Measurements from ENCODE around the gene TTC23. TPM values are rescaled to one million over a fixed set of nuclear protein-coding genes. Genes with fewer than 3 reads are reported as not detected.
"Not testable (repeated sequence)": the region's sequence is repeated elsewhere in the genome, so short reads cannot be mapped to it uniquely, and the experiment has no call there.

Gene TTC23
- total RNA-seq, 1 experiment from 2014 or later = 43.1 TPM

DNA sequence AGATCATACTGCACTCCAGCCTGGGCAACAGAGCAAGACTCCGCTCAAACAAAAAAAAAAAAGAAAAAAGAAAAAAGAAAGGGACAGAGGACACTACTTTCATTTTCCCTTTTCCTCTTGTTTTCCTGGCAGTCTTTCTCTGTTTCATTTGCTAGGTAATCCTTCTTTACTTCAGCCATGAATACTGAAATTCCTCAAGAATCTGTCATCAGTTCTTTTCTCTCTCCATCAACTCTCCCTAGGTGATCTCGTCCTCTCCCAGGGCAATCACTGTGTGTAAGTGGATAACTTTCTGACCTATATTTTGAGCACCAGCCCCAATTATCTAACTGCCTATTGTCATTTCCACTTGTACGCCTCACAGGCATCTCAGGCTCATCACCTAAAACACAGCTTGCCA lies 51.5 kb downstream of the TTC23 start:
- no peaks in the 10 kb centered on the region for H3K9me3 ChIP-seq (replicated peaks)
- peaks cover 24% of the 10 kb centered on the region for H3K36me3 ChIP-seq
- no peak overlapping the region for H3K4me3 ChIP-seq
- H3K4me1 ChIP-seq = no peaks in the 10 kb centered on the region
- no peak for DNase-seq
- no peaks in the 10 kb centered on the region for H3K27me3 ChIP-seq
- no peak overlapping the region for H3K27ac ChIP-seq

DNA sequence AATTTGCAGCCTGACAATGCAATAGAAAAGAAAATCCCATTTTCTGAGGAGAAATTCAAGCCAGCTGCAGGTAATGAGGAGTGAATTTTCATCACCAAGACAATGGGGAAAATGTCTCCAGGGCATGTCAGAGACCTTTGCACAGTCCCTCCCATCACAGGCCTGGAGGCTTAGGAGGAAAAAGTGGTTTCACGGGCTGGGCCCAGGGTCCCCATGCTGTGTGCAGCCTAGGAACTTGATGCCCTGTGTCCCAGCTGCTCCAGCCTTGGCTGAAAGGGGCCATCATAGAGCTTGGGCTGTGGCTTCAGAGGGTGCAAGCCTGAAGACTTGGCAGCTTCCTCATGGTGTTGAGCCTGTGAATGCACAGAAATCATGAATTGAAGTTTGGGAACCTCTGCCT lies 57.2 kb downstream of the TTC23 start:
- H3K36me3 ChIP-seq = peaks cover 33% of the 10 kb centered on the region
- not testable (repeated sequence) for H3K9me3 ChIP-seq (replicated peaks); H3K4me3 ChIP-seq; DNase-seq; H3K4me1 ChIP-seq; H3K27me3 ChIP-seq; H3K27ac ChIP-seq

DNA sequence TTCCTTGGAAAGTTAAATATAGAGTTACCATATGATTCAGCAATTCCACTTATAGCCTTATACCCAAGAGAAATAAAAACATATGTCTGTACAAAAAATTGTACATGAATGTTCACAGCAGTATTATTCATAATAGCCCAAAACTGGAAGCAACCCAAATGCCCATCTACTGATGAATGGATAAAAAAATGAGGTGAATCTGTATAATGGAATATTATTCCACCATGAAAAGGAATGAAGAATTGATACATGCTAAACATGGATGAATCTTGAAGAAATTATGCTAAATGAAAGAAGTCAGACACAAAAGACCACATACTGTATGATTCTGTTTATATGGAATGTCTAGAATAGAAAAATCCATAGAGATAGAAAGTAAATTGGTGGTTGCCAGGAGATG lies 61.4 kb downstream of the TTC23 start:
- DNase-seq = no peak
- Histone ChIP-seq H3K27ac (no peak overlapping the region), H3K4me1 (no peaks in the 10 kb centered on the region), H3K36me3 (peaks cover 23% of the 10 kb centered on the region), H3K4me3 (no peak overlapping the region), H3K9me3 (replicated peaks) (no peaks in the 10 kb centered on the region), H3K27me3 (no peaks in the 10 kb centered on the region)

DNA sequence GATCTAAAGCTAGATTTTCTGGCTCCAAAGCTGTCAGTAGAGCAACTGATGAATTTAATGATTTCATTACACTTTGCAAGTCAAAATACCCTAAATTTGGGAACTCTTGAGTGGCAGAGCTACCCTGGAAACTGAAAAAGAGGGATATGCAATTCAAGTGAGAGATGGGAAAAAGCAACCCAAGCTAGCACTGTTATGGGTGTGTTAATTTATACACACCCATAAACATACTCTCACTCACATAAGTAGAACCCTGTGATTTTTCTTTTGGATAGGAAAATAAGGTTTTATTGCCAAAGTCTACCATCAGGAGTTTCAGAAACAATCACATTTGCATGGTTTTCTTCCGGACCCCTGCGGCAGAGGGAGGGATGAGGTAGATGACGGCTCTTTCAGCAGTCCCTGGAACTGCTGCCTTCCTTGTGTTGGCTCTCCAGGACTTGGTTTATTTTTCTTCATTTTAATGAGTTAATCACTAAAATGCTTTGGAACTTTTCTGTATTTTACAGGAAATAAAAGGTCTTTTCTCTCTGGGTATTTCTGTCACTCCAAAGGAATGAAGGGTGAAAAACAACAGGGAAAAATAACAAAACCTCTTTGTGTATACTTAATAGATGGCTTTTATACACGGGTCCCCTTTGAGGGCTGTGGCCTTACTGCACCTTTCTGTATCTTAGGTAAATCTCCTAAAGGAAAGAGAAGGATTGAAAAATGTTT lies 63.8 kb downstream of the TTC23 start:
- H3K27me3 ChIP-seq = no peaks in the 10 kb centered on the region
- no peak overlapping the region for H3K27ac ChIP-seq
- DNase-seq = no peak
- H3K4me3 ChIP-seq = no peak overlapping the region
- peaks cover 9% of the 10 kb centered on the region; the same call in 1 of the 2 replicates for H3K4me1 ChIP-seq
- H3K9me3 ChIP-seq (replicated peaks) = no peaks in the 10 kb centered on the region
- peaks cover 7% of the 10 kb centered on the region for H3K36me3 ChIP-seq

DNA sequence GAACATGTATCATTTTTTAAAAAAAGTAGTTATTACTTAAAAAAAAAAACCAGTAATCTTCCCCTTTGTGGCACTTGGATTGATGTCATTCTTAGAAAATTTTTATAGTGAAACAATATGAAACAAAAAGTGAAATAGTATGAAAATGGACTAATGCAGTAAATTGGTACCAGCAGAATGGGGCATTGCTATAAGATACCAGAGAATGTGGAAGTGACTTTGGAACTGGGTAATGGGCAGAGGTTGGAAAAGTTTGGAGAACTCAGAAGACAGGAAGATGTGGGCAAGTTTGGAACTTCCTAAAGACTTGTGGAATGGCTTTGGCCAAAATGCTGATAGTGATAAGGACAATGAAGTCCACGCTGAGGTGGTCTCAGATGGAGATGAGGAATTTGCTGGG lies 66.6 kb downstream of the TTC23 start:
- DNase-seq = no peak
- no peaks in the 10 kb centered on the region for H3K27me3 ChIP-seq
- H3K9me3 ChIP-seq (replicated peaks) = no peaks in the 10 kb centered on the region
- peaks cover 11% of the 10 kb centered on the region; the same call in 1 of the 2 replicates for H3K4me1 ChIP-seq
- no peak overlapping the region for H3K4me3 ChIP-seq
- H3K27ac ChIP-seq = no peak overlapping the region
- H3K36me3 ChIP-seq = peaks cover 7% of the 10 kb centered on the region

DNA sequence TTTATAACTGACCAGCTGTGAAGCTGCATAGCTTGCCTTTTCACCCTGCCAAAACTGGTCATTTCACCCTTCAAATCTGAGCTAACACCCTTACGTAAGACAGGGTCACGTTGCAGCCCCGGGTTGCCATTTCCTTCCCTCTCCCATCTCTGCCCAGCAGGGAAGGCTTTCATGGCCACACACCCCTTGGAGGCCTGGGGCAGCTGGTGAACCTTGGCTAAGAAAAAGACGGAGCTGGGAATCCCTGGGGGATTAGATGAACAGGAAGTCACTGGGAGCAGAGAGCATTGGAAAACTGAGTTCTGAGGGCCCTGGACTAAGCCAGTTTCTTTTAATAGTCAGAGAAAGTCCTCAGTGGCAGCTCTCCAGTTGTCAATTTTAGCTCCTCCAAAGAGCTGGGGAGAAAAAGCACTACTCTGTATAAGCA lies 67.8 kb downstream of the TTC23 start:
- Histone ChIP-seq H3K27ac (no peak overlapping the region), H3K4me1 (peaks cover 11% of the 10 kb centered on the region; the same call in 1 of the 2 replicates), H3K36me3 (peaks cover 7% of the 10 kb centered on the region), H3K27me3 (no peaks in the 10 kb centered on the region), H3K9me3 (replicated peaks) (no peaks in the 10 kb centered on the region), H3K4me3 (no peak overlapping the region)
- DNase-seq = peak; percentile 24 to 45

DNA sequence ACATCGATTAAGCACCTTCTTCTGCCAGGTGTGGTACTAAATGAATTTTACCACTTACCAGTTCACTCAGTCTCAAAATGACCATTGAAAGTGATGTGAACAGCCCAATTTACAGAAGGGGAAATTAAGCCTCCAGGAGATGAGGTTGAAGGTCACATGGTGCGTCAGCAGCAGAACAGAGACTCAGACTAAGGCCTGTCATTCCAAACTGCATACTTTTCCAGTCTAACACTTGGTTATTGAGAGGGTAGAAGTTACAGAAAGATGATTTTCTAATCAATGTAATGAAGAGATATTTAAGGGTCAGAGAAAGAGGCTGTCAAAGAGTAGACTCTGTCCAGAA lies 68.4 kb downstream of the TTC23 start:
- H3K36me3 ChIP-seq = peaks cover 2% of the 10 kb centered on the region
- H3K27ac ChIP-seq = no peak overlapping the region
- no peak for DNase-seq
- H3K27me3 ChIP-seq = no peaks in the 10 kb centered on the region
- H3K9me3 ChIP-seq (replicated peaks) = no peaks in the 10 kb centered on the region
- peaks cover 11% of the 10 kb centered on the region; the same call in 1 of the 2 replicates for H3K4me1 ChIP-seq
- H3K4me3 ChIP-seq = no peak overlapping the region

DNA sequence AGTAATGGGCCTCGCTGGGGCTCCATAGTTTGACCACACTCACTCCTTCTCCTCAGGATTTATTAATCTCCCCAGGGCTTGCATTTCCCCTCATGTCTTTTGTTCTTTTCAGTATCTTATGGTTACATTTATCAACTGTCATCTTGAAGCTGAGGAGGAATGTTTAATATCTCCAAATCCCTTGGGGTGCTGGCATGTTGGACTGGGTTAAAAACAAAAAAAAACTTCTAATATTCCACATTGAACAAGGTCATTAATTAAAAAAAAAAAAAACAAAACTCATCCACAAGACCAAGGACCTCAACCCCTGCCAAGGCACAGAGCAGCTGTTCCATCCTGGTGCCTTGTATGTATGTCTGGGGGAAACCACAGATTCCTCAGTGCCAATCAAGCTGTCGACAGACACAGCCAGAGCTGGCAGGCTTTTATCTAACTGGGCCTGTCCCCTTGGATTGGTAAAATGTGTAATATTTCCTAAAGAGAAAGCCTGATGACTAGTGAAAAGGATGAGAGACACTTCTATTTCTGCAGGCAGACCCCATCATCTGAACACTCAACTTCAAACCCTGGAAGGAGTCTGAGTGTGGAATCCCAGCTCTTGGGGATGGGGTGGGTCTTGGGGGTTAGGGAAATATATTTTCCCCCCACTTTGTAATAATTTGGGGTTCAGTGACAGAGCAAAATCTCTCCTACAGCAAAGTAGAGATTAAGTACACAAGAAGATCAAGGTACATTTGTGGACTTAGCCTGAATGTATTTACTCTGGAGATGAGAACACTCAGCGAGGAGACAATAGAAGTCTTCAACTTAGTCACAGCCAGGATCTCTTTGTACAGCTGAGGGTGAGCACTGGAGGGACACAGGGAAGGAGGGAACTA lies 69.1 kb downstream of the TTC23 start:
- H3K9me3 ChIP-seq (replicated peaks) = no peaks in the 10 kb centered on the region
- DNase-seq = peak in 1 of 2 experiments; percentile 28

DNA sequence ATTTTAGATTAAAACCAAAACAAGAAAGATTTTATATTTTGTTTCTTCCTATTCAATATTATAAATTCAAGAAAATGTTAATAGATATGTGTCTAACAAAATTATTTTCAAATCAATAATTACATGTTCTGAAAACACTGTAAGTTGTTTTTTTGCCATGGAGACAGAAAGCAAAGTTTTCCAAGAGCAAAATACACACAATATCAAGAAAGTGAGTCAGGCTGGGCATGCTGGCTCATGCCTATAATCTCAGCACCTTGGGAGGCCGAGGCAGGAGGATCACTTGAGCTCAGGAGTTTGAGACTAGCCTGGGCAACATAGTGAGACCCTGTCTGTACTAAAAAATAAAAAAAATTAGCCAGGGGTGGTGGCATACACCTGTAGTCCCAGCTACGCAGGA lies 71.7 kb downstream of the TTC23 start:
- H3K4me1 ChIP-seq = peaks cover 11% of the 10 kb centered on the region; the same call in 1 of the 2 replicates
- no peak overlapping the region for H3K4me3 ChIP-seq
- no peak overlapping the region for H3K27ac ChIP-seq
- H3K9me3 ChIP-seq (replicated peaks) = no peaks in the 10 kb centered on the region
- no peaks in the 10 kb centered on the region for H3K27me3 ChIP-seq
- no peak for DNase-seq
- peaks cover 6% of the 10 kb centered on the region; the same call in 1 of the 2 replicates for H3K36me3 ChIP-seq

More for the DNA sequence above, 69.1 kb downstream of the TTC23 start:
- Histone ChIP-seq H3K36me3 (no peaks in the 10 kb centered on the region; the same call in none of the 2 replicates), H3K4me1 (peaks cover 11% of the 10 kb centered on the region; the same call in 1 of the 2 replicates), H3K27ac (no peak overlapping the region), H3K27me3 (no peaks in the 10 kb centered on the region), H3K4me3 (no peak overlapping the region)

DNA sequence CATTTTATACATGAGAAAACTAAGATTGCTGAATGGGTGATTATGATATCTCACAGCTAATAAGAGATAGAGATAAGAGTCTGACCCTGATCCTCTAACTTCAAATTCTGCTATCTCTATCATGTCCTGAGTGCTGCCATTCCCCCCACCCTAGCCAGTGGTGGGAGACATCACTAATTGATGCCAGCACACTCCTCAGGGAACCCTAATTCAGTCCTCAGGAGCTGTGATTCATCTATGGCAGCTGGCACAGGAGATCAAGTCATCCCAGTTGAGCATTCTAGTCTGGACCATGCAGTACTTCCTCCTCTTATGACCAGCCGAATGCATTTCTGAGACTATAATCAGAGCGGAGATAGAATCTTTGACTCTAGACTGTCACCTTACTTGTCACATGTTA lies 72.6 kb downstream of the TTC23 start:
- H3K36me3 ChIP-seq = peaks cover 14% of the 10 kb centered on the region; the same call in 1 of the 2 replicates
- H3K27ac ChIP-seq = no peak overlapping the region
- H3K4me1 ChIP-seq = peaks cover 8% of the 10 kb centered on the region; the same call in 1 of the 2 replicates
- peak; percentile 27 to 47 for DNase-seq
- H3K27me3 ChIP-seq = no peaks in the 10 kb centered on the region
- no peak overlapping the region for H3K4me3 ChIP-seq
- no peaks in the 10 kb centered on the region for H3K9me3 ChIP-seq (replicated peaks)

DNA sequence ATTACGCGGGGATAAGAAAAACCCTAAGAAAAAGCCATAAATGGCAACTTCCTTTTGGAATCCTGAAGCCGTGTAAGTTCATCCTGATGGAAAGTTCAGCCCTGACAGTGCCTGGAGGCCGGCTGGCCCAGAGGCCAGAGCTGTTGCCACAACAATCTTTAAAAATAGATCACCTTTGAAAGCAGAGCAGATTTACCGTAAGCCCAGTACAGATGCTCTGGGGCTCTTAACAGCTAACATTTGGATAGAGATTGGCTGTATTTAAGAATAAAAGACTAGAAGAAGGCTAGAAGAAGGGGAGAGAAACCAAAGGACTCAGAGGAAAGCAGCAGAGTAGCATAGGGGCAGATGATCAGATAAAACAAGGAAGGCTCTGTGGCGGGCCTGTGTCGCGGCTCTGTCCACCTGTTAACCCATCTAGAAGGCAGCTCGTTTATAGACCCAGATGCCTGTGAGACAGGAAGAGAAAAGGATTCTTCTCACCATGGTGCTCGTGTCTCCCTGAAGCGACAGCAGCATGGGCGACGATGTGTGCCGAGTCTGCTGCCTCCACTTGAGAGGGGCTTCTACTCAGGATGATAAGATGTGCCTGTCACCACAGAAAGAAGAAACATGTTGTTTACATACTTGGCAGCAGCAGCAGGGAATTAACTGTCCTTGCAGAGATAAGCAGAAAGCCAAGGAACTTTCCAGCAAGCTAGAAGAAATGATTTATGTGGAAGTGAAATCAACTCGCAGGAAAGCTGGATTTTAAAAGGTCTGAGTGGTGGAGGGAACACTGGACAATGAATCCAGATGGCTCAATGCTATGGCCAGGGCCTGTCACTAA lies 74.6 kb downstream of the TTC23 start:
- Histone ChIP-seq H3K4me1 (no peaks in the 10 kb centered on the region), H3K27me3 (no peaks in the 10 kb centered on the region), H3K4me3 (no peak overlapping the region), H3K27ac (no peak overlapping the region), H3K36me3 (peaks cover 18% of the 10 kb centered on the region; the same call in 1 of the 2 replicates), H3K9me3 (replicated peaks) (no peaks in the 10 kb centered on the region)
- DNase-seq = no peak

DNA sequence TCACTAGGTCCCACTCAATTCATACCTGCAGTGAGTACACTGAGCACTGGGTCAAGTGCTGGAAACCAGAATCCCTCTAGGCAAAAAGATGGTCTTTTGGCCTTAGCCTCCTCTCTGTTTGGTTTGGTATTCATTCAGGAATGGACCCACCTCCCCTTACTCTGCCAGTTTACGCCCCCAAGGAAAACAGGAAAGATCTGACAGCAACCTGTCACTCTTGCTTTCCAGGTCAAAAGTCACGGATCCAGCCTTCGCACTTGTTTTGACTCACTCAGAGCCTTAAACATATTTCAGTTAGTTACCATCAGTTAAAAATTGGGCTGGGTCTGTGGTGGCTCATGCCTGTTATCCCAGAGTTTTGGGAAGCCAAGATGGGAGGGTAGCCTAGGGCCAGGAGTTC lies 76.4 kb downstream of the TTC23 start:
- Histone ChIP-seq H3K9me3 (replicated peaks) (no peaks in the 10 kb centered on the region), H3K4me1 (peaks cover under 1% of the 10 kb centered on the region; the same call in 1 of the 2 replicates), H3K36me3 (peaks cover 20% of the 10 kb centered on the region; the same call in 1 of the 2 replicates), H3K27ac (no peak overlapping the region), H3K27me3 (no peaks in the 10 kb centered on the region), H3K4me3 (no peak overlapping the region)
- no peak for DNase-seq

DNA sequence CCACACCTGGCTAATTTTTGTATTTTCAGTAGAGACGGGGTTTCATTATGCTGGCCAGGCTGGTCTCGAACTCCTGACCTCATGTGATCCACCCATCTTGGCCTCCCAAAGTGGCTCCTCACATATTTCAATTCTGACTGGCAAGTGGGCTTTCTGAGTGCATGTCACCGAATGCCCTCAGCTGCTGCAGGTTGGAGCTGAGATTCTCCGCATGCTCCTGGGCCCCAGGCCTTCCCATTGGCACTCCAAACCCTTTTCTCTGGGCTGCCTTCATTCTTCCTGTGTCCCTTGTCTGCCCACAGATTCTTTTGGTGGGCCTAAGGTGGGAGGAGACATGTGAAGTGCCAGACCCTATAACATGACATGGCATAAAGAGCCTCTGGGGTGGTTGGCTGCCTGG lies 77.2 kb downstream of the TTC23 start:
- Histone ChIP-seq H3K36me3 (peaks cover 20% of the 10 kb centered on the region; the same call in 1 of the 2 replicates), H3K9me3 (replicated peaks) (no peaks in the 10 kb centered on the region), H3K27ac (no peak overlapping the region), H3K27me3 (no peaks in the 10 kb centered on the region), H3K4me1 (peaks cover 8% of the 10 kb centered on the region), H3K4me3 (no peak overlapping the region)
- DNase-seq = no peak

DNA sequence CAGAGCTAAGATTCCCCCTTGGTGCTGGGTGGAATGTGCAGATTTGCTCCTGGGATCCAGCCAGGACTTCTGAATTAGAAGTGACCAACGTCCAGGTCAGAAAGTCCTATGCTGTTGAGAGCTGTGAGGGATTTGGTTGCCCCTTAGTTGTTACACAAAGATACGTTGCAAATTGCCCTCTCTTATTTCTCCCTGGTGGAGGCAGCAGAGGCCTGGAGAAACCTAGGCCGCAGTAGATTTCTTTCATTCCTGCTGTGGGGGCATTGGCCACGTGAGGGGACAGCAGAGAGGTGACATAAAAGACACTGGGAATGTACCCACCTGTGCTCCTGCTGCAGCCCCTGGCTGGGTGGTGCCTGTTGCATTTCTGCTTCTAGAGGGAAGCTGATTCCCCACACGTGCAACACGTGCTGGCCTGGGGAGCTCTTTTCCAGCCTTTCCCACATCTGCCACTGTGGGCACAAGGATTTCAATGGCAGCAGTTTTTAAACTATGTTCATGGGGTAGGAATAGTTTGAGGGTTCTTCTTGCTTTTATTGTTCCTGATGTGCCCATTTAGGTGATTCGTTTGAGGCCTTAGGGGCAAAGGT lies 78.8 kb downstream of the TTC23 start:
- Histone ChIP-seq H3K27ac (no peak overlapping the region), H3K9me3 (replicated peaks) (no peaks in the 10 kb centered on the region)

More for the DNA sequence above, 78.8 kb downstream of the TTC23 start:
- Histone ChIP-seq H3K36me3 (peaks cover 20% of the 10 kb centered on the region; the same call in 1 of the 2 replicates), H3K4me1 (peaks cover 12% of the 10 kb centered on the region), H3K27me3 (no peaks in the 10 kb centered on the region), H3K4me3 (no peak overlapping the region)
- no peak for DNase-seq

All from SJCRH30 (cell line).